ENCODE data around the gene SCO1.

The SCO1 gene

DNA sequence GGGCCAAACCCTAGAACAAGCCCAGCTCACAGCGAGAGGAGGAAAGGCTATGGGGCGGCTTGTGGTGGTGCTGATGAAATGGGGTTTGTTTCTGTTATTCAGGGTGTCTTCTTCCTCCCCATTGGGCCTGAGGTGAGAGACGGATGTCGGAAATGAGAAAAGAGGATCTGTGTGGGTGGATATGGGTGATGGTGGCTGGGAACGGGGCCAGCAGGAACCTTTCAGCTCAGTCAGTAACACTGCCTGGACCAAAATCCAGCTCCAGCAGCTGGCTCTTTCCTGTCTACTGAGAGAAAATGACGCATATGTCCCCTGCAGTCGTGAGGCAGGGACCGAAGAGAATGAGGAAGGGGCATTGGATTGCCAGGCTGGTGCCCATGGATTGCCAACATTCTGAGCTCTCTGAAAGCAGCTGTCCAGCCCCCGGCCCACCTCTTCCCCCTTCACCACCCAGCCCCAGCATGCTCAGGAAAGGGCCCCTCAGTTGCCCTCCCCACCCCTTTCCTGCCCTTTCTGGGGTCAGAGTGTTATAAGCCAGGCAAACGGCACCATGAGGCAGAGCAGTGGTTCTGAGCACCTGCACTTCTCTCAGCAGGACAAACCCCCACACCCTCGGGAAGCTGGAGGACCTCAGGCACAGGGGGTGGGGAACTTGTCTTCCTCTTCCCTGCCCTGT, 44.2 kb downstream of the SCO1 start:
- DNase-seq = peak; percentile 35

DNA sequence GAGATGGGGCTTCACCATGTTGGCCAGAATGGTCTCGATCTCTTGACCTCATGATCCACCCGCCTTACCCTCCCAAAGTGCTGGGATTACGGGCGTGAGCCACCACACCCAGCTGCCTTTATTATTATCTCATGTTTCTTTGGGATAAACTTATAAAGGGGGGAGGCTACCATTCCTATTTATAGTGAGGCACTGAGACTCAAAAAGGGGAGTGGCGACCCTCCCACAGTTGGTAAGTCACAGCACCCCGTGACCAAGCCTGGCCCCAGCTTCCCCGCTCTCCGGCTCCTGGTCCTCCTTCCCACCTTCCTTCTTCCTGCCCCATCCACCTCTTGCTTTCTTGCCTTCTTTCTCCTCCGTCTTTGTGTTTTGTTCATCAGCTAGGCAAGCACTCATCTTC, 45.4 kb downstream of the SCO1 start:
- no peak for DNase-seq

DNA sequence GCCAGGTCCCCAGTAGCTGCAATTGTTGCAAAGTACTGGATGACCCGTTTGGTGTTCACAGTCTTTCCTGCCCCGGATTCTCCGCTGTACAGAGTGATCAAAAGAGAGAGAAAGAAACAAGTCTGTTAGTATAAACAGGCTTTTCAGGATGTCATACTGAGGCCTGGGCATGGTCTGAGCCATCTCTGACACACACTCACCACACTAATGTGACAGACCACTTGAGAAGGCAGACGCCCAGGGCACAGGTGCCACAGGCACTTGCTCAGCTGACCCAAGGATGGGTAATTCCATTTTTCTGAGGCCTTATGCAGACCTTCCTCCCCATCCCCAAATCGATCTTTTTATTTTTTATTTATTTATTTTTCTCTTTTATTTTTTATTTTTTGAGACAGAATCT, 47.7 kb downstream of the SCO1 start:
- no peak for DNase-seq

DNA sequence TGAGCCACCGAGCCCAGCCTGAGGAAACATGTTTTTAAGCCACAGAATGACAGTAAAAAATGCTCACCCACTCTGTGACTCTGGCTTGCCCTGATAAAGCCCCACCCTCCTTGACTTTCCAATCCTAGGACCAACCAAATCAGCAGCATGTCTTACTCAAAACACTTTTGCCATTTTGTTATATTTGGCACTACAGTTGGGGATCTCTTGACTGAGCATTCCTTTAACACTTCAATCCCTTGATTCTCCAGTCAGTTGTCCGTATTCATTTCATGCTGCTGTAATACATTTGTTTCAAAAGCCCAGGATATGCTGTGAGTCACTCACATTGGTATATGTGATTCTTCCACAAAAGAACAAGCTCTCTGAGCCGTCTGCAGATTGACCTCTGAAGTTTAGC, 48.4 kb downstream of the SCO1 start:
- DNase-seq = peak; percentile 70

DNA sequence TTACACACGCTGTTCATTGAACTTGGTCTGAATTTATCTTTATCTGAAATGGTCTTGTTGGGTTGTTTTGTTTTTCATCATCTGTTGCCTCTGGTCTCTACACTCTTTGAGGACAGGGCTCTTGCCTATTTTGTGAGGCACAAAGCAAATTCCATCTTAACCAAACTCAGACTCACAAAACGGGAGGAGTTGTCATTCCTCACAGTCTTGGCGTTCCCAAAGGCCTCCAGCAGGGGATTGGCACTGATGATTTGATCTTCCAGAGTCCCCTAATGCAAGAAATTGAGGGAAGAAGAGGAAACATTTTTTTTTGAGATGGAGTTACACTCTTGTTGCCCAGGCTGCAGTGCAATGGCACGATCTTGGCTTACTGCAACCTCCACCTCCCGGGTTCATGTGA, 49.0 kb downstream of the SCO1 start:
- DNase-seq = no peak

DNA sequence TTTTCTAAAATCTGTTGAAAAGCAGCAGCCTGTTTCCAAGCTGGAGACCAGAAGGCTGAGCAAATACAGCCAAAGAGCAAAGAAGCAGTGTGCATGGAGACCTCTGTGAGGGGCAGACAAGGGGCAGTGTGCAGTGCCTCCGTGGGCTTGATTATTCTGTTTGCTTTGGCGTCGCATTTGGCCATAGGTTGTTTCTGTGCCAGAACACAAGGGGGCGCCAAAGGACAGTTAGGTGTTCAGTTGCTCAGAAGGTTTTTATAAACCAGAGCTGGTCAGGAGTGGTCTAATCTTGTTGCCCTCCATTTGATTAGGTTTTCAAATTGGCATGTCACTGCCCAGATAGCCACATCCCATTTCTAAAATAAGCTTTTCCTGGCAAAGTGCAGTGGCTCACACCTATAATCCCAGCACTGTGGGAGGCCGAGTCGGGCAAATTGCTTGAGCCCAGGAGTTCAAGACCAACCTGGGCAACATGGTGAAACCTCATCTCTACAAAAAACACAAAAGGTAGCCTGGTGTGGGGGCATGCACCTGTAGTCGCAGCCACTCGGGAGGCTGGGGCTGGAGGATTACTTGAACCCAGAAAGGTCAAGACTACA, 50.8 kb downstream of the SCO1 start:
- DNase-seq = peak; percentile 89

DNA sequence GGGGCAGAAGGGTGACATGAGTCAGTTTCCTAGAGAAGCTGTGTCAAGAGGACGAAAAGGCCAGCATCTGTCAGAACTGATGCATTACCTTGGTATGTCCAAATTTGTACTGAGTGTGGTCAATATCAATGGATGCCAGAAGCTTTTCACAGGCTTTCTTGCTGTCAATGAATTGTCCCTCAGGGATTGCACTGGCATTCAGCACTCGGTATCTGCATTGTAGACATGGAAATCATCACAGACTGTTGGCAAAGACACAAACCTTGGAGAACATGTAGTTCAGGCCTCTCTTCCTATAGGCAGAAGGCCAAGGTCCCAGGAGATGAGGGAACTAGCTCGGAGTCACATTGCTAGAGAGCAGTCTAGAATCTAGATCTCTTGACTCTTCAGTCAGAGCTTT, 56.9 kb downstream of the SCO1 start:
- no peak for DNase-seq

DNA sequence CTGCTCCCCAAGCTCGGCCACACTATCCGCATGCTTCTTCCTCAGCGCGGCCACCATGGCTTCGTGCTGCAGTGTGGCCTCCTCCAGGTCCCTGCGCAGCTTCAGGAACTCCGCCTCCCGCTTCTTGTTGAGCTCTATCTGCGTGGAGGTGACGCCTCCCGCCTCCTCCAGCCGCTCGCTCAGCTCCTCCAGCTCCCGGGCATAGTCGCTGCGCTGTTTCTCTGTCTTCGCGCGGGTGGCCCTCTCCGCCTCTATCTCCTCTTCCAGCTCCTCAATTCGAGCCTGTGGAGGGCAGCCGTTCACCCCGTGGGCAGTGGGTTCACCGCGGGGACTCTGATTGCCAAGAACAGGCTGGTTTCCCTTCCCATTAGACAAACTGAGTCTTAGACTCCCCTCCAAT, 59.2 kb downstream of the SCO1 start:
- no peak for DNase-seq

DNA sequence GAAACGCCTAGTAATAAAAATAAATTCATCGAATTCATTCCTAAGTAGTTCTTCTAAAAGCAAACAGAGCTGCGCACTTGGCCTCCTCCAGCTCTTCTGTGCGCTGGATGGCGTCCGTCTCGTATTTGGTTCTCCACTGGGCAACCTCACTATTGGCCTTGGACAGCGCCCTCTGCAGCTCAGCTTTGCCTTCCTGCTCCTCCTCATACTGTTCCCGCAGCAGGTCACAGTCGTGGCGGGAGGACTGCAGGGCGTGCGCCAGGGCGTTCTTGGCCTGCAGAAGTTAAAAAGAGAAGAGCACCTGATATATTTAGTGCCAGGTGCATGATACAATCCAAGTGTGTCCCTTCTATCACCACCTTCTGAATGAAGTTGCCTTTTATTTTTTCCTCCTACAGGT, 62.0 kb downstream of the SCO1 start:
- DNase-seq = no peak

DNA sequence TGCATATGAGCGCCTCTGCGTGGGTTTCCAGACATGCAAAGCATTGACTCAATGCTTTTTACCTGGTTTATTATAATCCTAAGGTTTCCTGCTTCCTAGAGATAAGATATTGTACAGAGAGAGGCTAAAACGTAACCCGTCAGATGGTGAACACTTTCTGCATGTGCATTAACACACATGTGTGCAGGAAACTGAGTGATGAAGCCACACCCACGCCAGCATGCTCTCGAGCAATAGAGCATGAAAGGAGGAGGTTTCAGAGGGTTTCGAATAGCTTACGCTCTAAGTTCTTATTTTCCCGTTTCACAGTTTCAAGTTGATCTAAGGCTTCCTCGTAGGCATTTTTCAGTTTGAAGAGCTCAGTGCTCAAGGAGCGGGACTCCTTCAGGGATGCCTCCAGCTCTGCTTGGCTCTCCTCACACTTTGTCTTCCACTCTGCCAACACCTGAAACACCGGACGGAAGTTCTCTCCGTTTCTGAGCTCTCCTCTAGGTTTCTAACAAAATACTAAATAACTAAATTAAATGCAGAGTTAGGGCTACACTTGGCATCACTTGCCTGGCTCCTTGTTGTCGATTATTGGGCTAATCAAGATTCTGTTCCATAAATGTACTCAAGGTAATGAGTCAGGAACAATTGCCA, 63.5 kb downstream of the SCO1 start:
- DNase-seq = no peak

DNA sequence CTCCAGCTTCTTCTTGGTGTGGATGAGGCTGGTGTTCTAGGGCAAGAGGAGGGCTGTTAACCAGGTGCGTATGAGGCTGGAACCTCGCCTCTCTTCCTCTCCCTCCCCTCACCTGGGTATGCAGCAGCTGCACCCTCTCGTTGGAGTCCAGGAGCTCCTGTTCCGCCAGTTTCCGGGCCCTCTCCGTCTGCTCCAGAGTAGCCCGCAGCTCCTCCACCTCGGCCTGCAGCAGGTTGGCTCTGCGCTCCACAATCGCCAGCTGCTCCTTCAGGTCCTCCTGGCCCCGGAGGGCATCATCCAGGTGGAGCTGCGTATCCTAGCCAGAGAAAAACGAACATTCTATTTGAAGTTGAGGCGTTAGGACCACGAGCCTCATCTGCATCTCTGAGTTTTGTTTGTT, 65.6 kb downstream of the SCO1 start:
- no peak for DNase-seq

DNA sequence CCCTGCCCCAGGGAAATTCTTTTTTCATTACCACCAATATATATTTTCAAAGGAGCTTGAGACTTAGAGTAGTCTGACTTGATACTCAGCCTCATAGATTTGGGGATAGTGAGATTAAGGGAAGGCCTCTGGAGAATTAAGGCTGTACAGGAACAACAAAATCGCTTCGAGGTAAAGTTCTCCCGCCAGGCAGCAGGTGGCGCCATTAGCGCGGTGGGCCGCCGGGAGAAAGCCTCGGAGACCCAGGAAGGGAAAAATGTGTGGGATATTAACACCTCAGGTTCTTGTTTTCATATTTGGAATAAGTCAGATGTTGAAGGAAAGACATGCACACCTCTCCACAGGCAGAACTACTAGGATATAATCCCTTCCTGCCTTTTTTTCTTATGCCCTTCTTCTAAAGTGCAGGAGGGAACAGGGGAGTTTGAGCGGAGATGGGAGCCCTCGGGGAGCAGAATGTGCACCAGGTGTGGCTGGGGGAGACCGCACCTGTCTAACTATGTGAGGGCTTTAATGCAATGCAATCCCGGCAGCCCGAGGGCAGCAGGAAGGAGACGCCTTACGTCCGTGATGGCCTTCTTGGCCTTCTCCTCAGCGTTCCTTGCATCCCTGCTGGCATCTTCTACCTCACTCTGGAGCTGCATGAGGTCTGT, 66.2 kb downstream of the SCO1 start:
- DNase-seq = peak; percentile 52

DNA sequence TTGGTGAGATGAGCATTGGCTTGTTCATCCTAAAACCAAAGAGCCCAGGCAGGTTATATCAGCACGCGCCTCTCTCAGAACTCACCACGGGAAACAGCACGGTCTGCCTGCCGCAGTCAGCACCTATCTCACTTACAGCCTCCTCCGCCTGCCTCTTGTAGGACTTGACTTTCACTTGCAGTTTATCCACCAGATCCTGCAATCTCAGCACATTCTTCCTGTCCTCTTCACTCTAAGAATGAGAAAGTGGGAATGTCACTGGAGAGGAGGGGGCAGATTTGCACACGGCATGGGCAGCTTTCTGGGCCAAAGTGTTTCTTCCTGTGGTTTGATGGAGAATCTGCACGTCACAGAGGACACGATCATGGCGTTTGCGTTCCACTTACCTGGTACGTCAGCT, 67.6 kb downstream of the SCO1 start:
- no peak for DNase-seq

DNA sequence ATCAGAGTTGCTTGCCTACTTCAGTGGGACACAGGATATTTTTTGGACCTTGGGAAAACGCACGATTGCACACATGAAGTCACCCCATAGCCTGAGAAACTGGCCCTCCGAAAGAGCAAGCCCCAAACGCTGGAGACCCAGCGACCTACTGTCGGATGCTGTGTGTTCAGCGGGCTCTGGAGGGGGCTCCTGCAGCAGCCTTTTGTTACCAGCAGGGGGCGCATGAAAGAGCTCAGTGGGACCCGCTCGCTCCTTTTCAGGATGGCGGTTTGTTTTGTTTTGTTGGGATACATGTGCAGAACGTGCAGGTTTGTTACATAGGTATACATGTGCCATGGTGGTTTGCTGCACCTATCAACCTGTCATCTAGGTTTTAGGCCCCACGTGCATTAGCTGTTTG, 68.6 kb downstream of the SCO1 start:
- peak; percentile 37 for DNase-seq

DNA sequence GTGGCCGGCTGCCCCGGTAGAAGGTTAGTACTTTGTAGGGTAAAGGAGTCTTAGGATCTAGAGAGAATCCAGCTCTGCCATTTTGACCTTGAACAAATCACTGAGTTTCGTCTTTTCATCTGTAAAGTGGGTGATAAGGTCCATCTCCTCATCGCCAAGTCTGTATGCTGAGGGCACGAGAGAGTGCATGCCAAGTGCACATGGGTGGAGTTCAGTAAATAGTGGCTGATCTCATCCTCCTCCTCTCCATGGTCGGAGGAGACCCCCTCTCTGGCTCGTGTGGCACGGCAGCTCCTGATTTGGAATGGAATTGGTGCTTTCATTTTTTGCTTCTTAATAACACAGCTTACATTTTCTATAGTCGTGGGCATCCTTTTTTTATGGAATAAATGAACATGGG, 70.9 kb downstream of the SCO1 start:
- no peak for DNase-seq

DNA sequence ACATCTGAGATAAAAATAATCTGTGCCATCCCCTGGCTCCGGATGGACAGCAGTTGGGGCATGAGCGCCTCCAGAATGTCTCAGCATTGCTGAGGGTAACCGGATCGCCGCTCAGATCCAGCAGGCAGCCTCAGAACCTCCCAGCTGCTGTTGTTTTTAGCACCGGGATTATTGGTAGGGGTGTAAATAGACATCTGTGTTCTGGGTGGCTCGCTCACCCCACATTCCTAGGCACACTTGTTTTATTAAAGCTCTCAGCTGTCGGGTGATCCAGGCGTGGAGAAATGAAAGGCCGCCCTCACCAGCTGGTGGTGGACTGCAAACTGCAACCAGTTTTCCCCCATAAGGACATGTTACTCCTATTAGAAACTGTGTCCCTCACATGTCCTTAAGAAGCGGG, 72.4 kb downstream of the SCO1 start:
- no peak for DNase-seq

DNA sequence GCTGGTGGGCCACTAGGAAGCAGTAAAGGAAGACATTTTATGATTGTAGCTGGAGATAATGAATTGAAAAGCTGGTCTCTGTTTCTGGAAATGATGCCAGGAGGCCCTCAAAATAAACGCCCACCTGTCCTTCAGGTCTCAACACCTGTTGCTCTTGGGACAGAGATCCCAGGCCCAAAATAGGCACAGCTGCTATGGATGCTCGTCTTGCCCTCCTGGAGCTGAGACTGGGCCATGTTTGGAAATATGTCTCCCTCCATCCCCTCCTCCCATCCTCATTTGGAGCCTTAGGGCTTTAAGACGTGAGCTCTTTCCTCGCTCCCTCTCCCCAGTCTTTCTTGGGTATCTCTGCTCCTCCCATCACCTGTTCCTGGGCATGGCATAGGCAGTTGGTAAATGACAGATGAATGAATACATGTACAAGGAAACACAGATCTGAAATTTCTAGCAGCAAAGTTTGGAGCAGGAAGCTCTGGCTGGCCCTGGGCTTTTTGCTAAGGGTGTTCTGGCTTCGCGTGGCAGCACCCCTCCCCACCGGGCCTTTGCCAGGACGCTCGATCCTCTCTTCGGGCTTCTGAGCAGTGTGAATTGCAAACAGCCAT, 73.5 kb downstream of the SCO1 start:
- no peak for DNase-seq

DNA sequence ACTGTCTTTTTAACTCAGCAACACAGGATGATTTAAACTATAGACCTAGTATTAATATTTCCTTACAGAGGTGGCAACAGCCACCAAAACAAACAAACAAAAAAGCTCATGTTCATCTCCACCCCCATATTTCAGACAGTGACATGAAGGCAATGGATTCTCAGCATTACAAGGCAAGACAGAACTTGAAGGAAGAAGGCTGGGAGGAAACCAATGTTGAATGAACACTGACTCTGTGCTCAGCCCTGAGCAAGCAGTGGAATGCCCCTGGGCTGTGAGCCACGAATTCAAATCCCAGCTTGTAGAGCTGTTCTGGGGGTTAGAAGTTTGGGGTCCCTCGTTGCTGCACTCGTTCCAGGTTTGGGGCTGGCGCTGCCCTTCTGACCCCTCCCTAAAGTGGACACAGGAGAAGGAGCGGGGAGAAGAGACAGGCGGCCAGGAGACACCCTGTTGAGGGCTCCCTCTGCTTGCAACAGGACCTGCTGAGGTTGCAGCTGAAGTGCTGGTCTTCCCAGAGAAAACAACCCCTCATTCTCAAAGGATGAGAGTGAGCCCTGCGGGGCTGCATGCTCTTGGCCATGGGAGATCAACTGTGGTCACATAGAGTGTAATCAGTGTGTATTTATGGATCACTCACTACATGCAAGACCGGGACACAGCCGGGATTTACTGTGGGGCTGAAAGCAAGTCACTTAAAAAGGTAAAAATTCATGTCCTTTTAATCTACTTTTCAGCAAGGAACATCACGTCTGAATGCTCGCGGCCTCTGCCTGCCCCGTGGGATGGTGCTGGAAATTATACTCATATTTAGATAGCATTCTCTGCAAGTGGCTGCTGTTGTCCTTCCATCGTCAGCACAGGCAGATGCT, 74.5 kb downstream of the SCO1 start:
- no peak for DNase-seq

Data from hematopoietic multipotent progenitor cell treated with erythropoietin and hydrocortisone succinate and interleukin-3 and kit ligand, for 6 days (in vitro differentiated cells).